ENCODE data around the gene MOSMO. TPM values are rescaled to one million over a fixed set of nuclear protein-coding genes. Genes with fewer than 3 reads are reported as not detected.
"Not testable (repeated sequence)": the region's sequence is repeated elsewhere in the genome, so short reads cannot be mapped to it uniquely, and the experiment has no call there.

Gene MOSMO
- total RNA-seq, 1 donor from 2014 or later = 25.4 TPM

GRCh38 chr16:22043882-22044281, 36.0 kb downstream of the MOSMO start:
- DNase-seq (ENCODE audit: low read depth, low spot score) = not testable (repeated sequence)

GRCh38 chr16:22045888-22046287, 38.0 kb downstream of the MOSMO start:
- peak; percentile 27 for DNase-seq (ENCODE audit: low read depth, low spot score)

GRCh38 chr16:22050963-22051362, 43.1 kb downstream of the MOSMO start:
- no peak for DNase-seq (ENCODE audit: low read depth, low spot score)

- DNase-seq (ENCODE audit: low read depth, low spot score) = no peak
Observed at GRCh38 chr16:22052980-22053379, 45.1 kb downstream of the MOSMO start.

- DNase-seq (ENCODE audit: low read depth, low spot score) = no peak
Observed at GRCh38 chr16:22053921-22054341, 46.0 kb downstream of the MOSMO start.

- no peak for DNase-seq (ENCODE audit: low read depth, low spot score)
Observed at GRCh38 chr16:22054847-22055590, 47.1 kb downstream of the MOSMO start.

- no peak for DNase-seq (ENCODE audit: low read depth, low spot score)
Observed at GRCh38 chr16:22055881-22056280, 48.0 kb downstream of the MOSMO start.

GRCh38 chr16:22063888-22064467, 56.1 kb downstream of the MOSMO start:
- no peak for DNase-seq (ENCODE audit: low read depth, low spot score)

- no peak for DNase-seq (ENCODE audit: low read depth, low spot score)
Observed at GRCh38 chr16:22065252-22065651, 57.3 kb downstream of the MOSMO start.

GRCh38 chr16:22070361-22071330, 62.7 kb downstream of the MOSMO start:
- DNase-seq (ENCODE audit: low read depth, low spot score) = no peak

GRCh38 chr16:22071331-22071910, 63.5 kb downstream of the MOSMO start:
- DNase-seq (ENCODE audit: low read depth, low spot score) = no peak

- DNase-seq (ENCODE audit: low read depth, low spot score) = no peak
Observed at GRCh38 chr16:22073350-22073749, 65.4 kb downstream of the MOSMO start.

- no peak for DNase-seq (ENCODE audit: low read depth, low spot score)
Observed at GRCh38 chr16:22075043-22075757, 67.3 kb downstream of the MOSMO start.

- DNase-seq (ENCODE audit: low read depth, low spot score) = no peak
Observed at GRCh38 chr16:22075776-22076175, 67.9 kb downstream of the MOSMO start.

GRCh38 chr16:22077700-22078313, 69.9 kb downstream of the MOSMO start:
- peak; percentile 32 for DNase-seq (ENCODE audit: low read depth, low spot score)

- DNase-seq (ENCODE audit: low read depth, low spot score) = no peak
Observed at GRCh38 chr16:22078656-22079055, 70.7 kb downstream of the MOSMO start.

GRCh38 chr16:22081050-22081449, 73.1 kb downstream of the MOSMO start:
- no peak for DNase-seq (ENCODE audit: low read depth, low spot score)

- DNase-seq (ENCODE audit: low read depth, low spot score) = no peak
Observed at GRCh38 chr16:22086440-22086839, 78.5 kb downstream of the MOSMO start.

GRCh38 chr16:22088642-22089041, 80.7 kb downstream of the MOSMO start:
- no peak for DNase-seq (ENCODE audit: low read depth, low spot score)

- no peak for DNase-seq (ENCODE audit: low read depth, low spot score)
Observed at GRCh38 chr16:22089910-22090309, 82.0 kb downstream of the MOSMO start.

- DNase-seq (ENCODE audit: low read depth, low spot score) = no peak
Observed at GRCh38 chr16:22091721-22092120, 83.8 kb downstream of the MOSMO start.

All from pulmonary artery endothelial cell (primary cell).